Endothelial cell of umbilical vein (primary cell): Measurements from ENCODE around the gene TAF6. TPM values are rescaled to one million over a fixed set of nuclear protein-coding genes. Genes with fewer than 3 reads are reported as not detected.

ENCODE experiments used
- BruUV-seq: library from RNA; stranded (reverse); fragments of 400-500 nt; replicated peaks from 2 replicates; lab custom pipeline; 2021; lab: Mats Ljungman, UMichigan
- CTCF ChIA-PET: fragments of 300-600, 350-600 bp; sonication (Branson Sonifier 250); formaldehyde crosslinking; loops from one replicate; lab custom pipeline; 2021; ENCODE audit warnings: antibody characterized with exemption, inconsistent platforms; lab: Charles Lee
- POLR2A ChIA-PET: fragments of 300-600, 350-600 bp; sonication (Branson Sonifier 250); formaldehyde crosslinking; loops from one replicate; lab custom pipeline; 2021; ENCODE audit warnings: antibody characterized with exemption, inconsistent platforms; lab: Charles Lee
- DNase-seq: peaks from one replicate; pipeline ENCODE4 v3.0.0-alpha.2; 2011; ENCODE audit warnings: low read depth, low spot score
- FAIRE-seq: peaks from 2 replicates; lab custom pipeline; 2011; peaks lifted over from hg19 to GRCh38; lab: Jason Lieb, UNC
- H2AFZ ChIP-seq: 2 replicates; pipeline ENCODE4 v1.6.0; 2012; ENCODE audit warnings: low read depth, low read length, control low read depth, inconsistent platforms
- H3K27ac ChIP-seq: 2 replicates; pipeline ENCODE4 v1.5.1; 2011; ENCODE audit warnings: low read depth, mild to moderate bottlenecking, control low read depth, low read length, moderate library complexity; ENCODE audit not compliant: insufficient read depth
- H3K27me3 ChIP-seq, 2 experiments: 2 replicates each; pipeline versions ENCODE4 v1.6.0 to v1.6.1; 2011; ENCODE audit warnings: low read length in 2 of 2, mixed read lengths in 1 of 2; ENCODE audit not compliant: control insufficient read depth in 2 of 2, insufficient read depth in 2 of 2
- H3K36me3 ChIP-seq, 2 experiments: 2 replicates in 1 of 2; 3 replicates in 1 of 2; pipeline ENCODE4 v1.5.1; 2011; ENCODE audit warnings: low read length in 2 of 2, mild to moderate bottlenecking in 1 of 2, moderate library complexity in 1 of 2; ENCODE audit not compliant: control insufficient read depth in 2 of 2, insufficient read depth in 2 of 2; ENCODE audit errors: extremely low read depth in 1 of 2
- H3K4me1 ChIP-seq: 3 replicates; pipeline ENCODE4 v1.5.1; 2011; ENCODE audit warnings: mild to moderate bottlenecking, low read length; ENCODE audit not compliant: control insufficient read depth, insufficient read depth; ENCODE audit errors: extremely low read depth
- H3K4me2 ChIP-seq: 2 replicates; pipeline ENCODE4 v1.6.1; 2011; ENCODE audit warnings: low read length, control low read depth, mixed read lengths; ENCODE audit not compliant: insufficient read depth
- H3K4me3 ChIP-seq, 3 experiments: fragments of 200-600 bp in 1 of 3; sonication (generic), shearing (Covaris generic) in 1 of 3; replicated peaks in 1 of 3; 2 replicates each; pipeline ENCODE4 v1.5.1; 2011 to 2016; ENCODE audit warnings: control low read depth in 3 of 3, low read length in 3 of 3, mild to moderate bottlenecking in 2 of 3, inconsistent platforms in 1 of 3, low read depth in 1 of 3, moderate library complexity in 1 of 3; ENCODE audit not compliant: insufficient read depth in 1 of 3
- H3K79me2 ChIP-seq: 2 replicates; pipeline ENCODE4 v1.6.0; 2012; ENCODE audit warnings: low read length, inconsistent platforms; ENCODE audit not compliant: control insufficient read depth, insufficient read depth
- H3K9ac ChIP-seq: replicated peaks from 2 replicates; pipeline ENCODE3; 2011; ENCODE audit warnings: low read length, control low read depth; ENCODE audit not compliant: insufficient read depth; ENCODE audit errors: extremely low read depth
- H3K9me1 ChIP-seq: replicated peaks from 3 replicates; pipeline ENCODE4 v1.6.0; 2011; ENCODE audit warnings: mild to moderate bottlenecking, low read length; ENCODE audit not compliant: control insufficient read depth, insufficient read depth; ENCODE audit errors: extremely low read depth
- H3K9me3 ChIP-seq: replicated peaks from 2 replicates; pipeline ENCODE4 v1.5.1; 2012; ENCODE audit warnings: low read length, inconsistent platforms; ENCODE audit not compliant: control insufficient read depth, insufficient read depth
- H4K20me1 ChIP-seq: replicated peaks from 2 replicates; pipeline ENCODE3; 2011; ENCODE audit warnings: mild to moderate bottlenecking, low read length; ENCODE audit not compliant: control insufficient read depth, insufficient read depth; ENCODE audit errors: extremely low read depth
- EZH2 ChIP-seq: IDR thresholded peaks from 2 replicates; pipeline ENCODE4 v1.6.1; 2012; ENCODE audit warnings: borderline replicate concordance, low read depth, mild to moderate bottlenecking, moderate library complexity, low read length, inconsistent platforms; ENCODE audit not compliant: severe bottlenecking
- FOS ChIP-seq: IDR thresholded peaks from 2 replicates; pipeline ENCODE4 v1.6.1; 2011; ENCODE audit warnings: mild to moderate bottlenecking, low read length, moderate library complexity, borderline replicate concordance; ENCODE audit not compliant: insufficient read depth
- JUN ChIP-seq: IDR thresholded peaks from 2 replicates; pipeline ENCODE4 v1.6.1; 2011; ENCODE audit warnings: borderline replicate concordance, low read depth; ENCODE audit not compliant: insufficient read length, insufficient read depth
- POLR2AphosphoS5 ChIP-seq: IDR thresholded peaks from 2 replicates; pipeline ENCODE4 v1.6.1; 2012; ENCODE audit warnings: low read depth, mild to moderate bottlenecking, control low read depth, low read length, moderate library complexity; ENCODE audit not compliant: insufficient read depth
- dilution Hi-C: fragments of 300-500 bp; cut with MboI; formaldehyde crosslinking; loops from one replicate; pipeline ENCODE4 v1.15.0; 2019; ENCODE audit warnings: low sequenced_read_pairs; ENCODE audit not compliant: extremely low pct_ligation_motif_present
- intact Hi-C: fragments of 100-400 bp; cut with micrococcal nuclease; formaldehyde crosslinking; loops from one replicate; pipeline ENCODE4 v1.10.0; 2022
- polyA plus RNA-seq, 4 experiments: library from polyadenylated mRNA; depleted of rRNA in 3 of 4; stranded (reverse) in 3 of 4; unstranded in 1 of 4; fragments of >200 nt; gene quantifications; 2 replicates each; pipeline versions ENCODE4 v1.2.1 to v1.2.3, GENCODE V29; 2011 to 2012; ENCODE audit warnings: missing spikeins in 1 of 4
- total RNA-seq: library from RNA; stranded (reverse); gene quantifications from 2 replicates; pipeline ENCODE4 v1.2.3, GENCODE V29; 2021
- TF ChIP-seq, protein P1 (sequence below): IDR thresholded peaks from 2 replicates; pipeline ENCODE4 v1.6.1; 2011; ENCODE audit not compliant: insufficient read depth, insufficient read length
- TF ChIP-seq, protein P2 (sequence below), 2 donors: IDR thresholded peaks; 1 replicate in 1 of 2; 2 replicates in 1 of 2; pipeline ENCODE4 v1.5.1; 2011; ENCODE audit warnings: low read length in 2 of 2, mild to moderate bottlenecking in 2 of 2, moderate library complexity in 2 of 2, control low read depth in 1 of 2, inconsistent platforms in 1 of 2, low read depth in 1 of 2; ENCODE audit not compliant: insufficient read depth in 1 of 2; ENCODE audit errors: extremely low read depth in 1 of 2

TAF6 gene
- total and polyA plus RNA-seq, 2 donors (not counting 3 experiments of a cell fraction or from before 2014, with no cell fraction given) = 32.7 to 64.6 TPM

GRCh38 chr7:100093925-100094486, 25.2 kb downstream of the TAF6 start:
- H2AFZ ChIP-seq = no peak overlapping the region
- H3K79me2 ChIP-seq = peaks cover 42% of the 10 kb centered on the region
- H3K9ac ChIP-seq = no peak overlapping the region
- peaks cover 51 to 57% of the 10 kb centered on the region in 2 experiments for H3K36me3 ChIP-seq
- H3K9me3 ChIP-seq = no peaks in the 10 kb centered on the region
- ChIA-PET POLR2A (no interaction called here), CTCF (no interaction called here)
- H3K27ac ChIP-seq = no peak overlapping the region
- TF ChIP-seq FOS (no peak), JUN (no peak), EZH2 (no peak), POLR2AphosphoS5 (peak; percentile 23)
- TF ChIP-seq, protein P1, sequence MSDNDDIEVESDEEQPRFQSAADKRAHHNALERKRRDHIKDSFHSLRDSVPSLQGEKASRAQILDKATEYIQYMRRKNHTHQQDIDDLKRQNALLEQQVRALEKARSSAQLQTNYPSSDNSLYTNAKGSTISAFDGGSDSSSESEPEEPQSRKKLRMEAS = no peak
- TF ChIP-seq, protein P2, sequence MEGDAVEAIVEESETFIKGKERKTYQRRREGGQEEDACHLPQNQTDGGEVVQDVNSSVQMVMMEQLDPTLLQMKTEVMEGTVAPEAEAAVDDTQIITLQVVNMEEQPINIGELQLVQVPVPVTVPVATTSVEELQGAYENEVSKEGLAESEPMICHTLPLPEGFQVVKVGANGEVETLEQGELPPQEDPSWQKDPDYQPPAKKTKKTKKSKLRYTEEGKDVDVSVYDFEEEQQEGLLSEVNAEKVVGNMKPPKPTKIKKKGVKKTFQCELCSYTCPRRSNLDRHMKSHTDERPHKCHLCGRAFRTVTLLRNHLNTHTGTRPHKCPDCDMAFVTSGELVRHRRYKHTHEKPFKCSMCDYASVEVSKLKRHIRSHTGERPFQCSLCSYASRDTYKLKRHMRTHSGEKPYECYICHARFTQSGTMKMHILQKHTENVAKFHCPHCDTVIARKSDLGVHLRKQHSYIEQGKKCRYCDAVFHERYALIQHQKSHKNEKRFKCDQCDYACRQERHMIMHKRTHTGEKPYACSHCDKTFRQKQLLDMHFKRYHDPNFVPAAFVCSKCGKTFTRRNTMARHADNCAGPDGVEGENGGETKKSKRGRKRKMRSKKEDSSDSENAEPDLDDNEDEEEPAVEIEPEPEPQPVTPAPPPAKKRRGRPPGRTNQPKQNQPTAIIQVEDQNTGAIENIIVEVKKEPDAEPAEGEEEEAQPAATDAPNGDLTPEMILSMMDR (IDR thresholded peaks at IDR 0.05; ENCODE audit: extremely low read depth in 1 of 2, insufficient read depth in 1 of 2, low read depth in 1 of 2, low read length in 2 of 2) = no peak
- H3K4me1 ChIP-seq = peaks cover 20% of the 10 kb centered on the region
- H3K4me3 ChIP-seq = no peak overlapping the region
- intact Hi-C loops = no loop called here
- no peak overlapping the region for H3K4me2 ChIP-seq
- FAIRE-seq (no peak), DNase-seq (no peak)
- no peaks in the 10 kb centered on the region for H3K9me1 ChIP-seq
- no TSS peak for BruUV-seq
- dilution Hi-C loops = no loop called here
- no peaks in the 10 kb centered on the region for H4K20me1 ChIP-seq
- H3K27me3 ChIP-seq = no peaks in the 10 kb centered on the region
